AG10803 (cell line): Measurements from ENCODE around the gene ZNF264.
A peak's percentile ranks its signal among the peaks of the same experiment; 100 is the strongest.

Experiments
- DNase-seq: peaks from one replicate; pipeline ENCODE4 v3.0.0; 2010; ENCODE audit warnings: low read depth
- H3K4me3 ChIP-seq: 2 replicates; pipeline ENCODE4 v1.5.1; 2011; ENCODE audit warnings: mild to moderate bottlenecking, low read length, control low read depth
- CTCF ChIP-seq: conservative IDR thresholded peaks from 2 replicates; pipeline ENCODE4 v1.5.1; 2011; ENCODE audit warnings: mild to moderate bottlenecking, low read length, control low read depth, inconsistent platforms

The ZNF264 gene

GRCh38 chr19:57267291-57267690, 76.0 kb downstream of the ZNF264 start:
- DNase-seq: no peak
- TF ChIP-seq CTCF: no peak
- H3K4me3 ChIP-seq: no peak overlapping the region

- TF ChIP-seq CTCF: no peak
- no peak overlapping the region for H3K4me3 ChIP-seq
- DNase-seq: peak; percentile 84
Measured at GRCh38 chr19:57269515-57270250, 78.4 kb downstream of the ZNF264 start.

- DNase-seq: no peak
- H3K4me3 ChIP-seq: no peak overlapping the region
- TF ChIP-seq CTCF: no peak
Measured at GRCh38 chr19:57271280-57271679, 80.0 kb downstream of the ZNF264 start.
